ENCODE measurements around the gene MAGEA6. TPM values are rescaled to one million over a fixed set of nuclear protein-coding genes. Genes with fewer than 3 reads are reported as not detected.
"Not testable (repeated sequence)": the region's sequence is repeated elsewhere in the genome, so short reads cannot be mapped to it uniquely, and the experiment has no call there.

The MAGEA6 gene
- total RNA-seq, 1 donor: not detected

- H3K4me3 ChIP-seq (ENCODE audit: low read length); H3K4me1 ChIP-seq (ENCODE audit: insufficient read depth, low read length); H3K9me3 ChIP-seq (ENCODE audit: low read depth, low read length); H3K27me3 ChIP-seq (ENCODE audit: insufficient read depth, low read length): not testable (repeated sequence)
These were observed 15.5 kb downstream of the MAGEA6 start, which contains the start of gene MAGEA2 for GRCh38 chrX:152753686-152754650. Gene MAGEA2, minus strand, starts transcription at chrX:152753842. Its CDS starts 2,479 bp downstream, at chrX:152751363.

DNA sequence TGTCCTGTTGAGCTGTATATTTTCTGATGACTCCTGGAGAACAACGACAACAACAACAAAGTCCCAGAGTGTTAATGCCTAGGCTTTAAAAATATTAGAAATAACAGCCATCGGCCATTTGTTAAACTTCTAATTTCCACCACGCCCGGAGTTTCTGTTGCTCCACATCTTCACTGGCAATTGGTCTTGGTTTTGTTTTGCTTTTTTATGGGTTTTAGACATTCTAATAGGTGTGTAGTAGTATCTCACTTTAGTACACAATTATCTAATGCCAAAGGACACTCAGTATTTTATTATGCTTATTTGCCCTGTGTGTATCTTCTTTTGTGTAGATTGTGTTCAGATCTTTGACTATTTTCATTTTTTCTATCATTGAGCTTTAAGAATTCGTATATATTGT, 30.9 kb downstream of the MAGEA6 start:
- Histone ChIP-seq H3K4me1 (ENCODE audit: insufficient read depth, low read length) (no peaks in the 10 kb centered on the region), H3K27me3 (ENCODE audit: insufficient read depth, low read length) (no peaks in the 10 kb centered on the region), H3K9me3 (ENCODE audit: low read depth, low read length) (no peaks in the 10 kb centered on the region), H3K4me3 (ENCODE audit: low read length) (no peak overlapping the region)

- H3K9me3 ChIP-seq (ENCODE audit: low read depth, low read length); H3K4me3 ChIP-seq (ENCODE audit: low read length); H3K27me3 ChIP-seq (ENCODE audit: insufficient read depth, low read length); H3K4me1 ChIP-seq (ENCODE audit: insufficient read depth, low read length): not testable (repeated sequence)
These were observed 33.0 kb downstream of the MAGEA6 start for GRCh38 chrX:152736528-152736927.

DNA sequence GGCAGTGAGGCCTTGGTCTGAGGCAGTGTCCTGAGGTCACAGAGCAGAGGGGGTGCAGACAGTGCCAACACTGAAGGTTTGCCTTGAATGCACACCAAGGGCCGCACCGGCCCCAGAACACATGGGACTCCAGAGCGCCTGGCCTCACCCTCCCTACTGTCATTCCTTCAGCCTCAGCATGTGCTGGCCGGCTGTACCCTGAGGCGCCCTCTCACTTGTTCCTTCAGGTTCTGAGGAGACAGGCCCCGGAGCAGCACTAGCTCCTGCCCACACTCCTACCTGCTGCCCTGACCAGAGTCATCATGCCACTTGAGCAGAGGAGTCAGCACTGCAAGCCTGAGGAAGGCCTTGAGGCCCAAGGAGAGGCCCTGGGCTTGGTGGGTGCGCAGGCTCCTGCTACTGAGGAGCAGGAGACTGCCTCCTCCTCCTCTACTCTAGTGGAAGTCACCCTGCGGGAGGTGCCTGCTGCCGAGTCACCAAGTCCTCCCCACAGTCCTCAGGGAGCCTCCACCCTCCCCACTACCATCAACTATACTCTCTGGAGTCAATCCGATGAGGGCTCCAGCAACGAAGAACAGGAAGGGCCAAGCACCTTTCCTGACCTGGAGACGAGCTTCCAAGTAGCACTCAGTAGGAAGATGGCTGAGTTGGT, 33.5 kb downstream of the MAGEA6 start:
- H3K27me3 ChIP-seq (ENCODE audit: insufficient read depth, low read length): no peaks in the 10 kb centered on the region
- no peaks in the 10 kb centered on the region for H3K4me1 ChIP-seq (ENCODE audit: insufficient read depth, low read length)
- H3K4me3 ChIP-seq (ENCODE audit: low read length): no peak overlapping the region
- H3K9me3 ChIP-seq (ENCODE audit: low read depth, low read length): no peaks in the 10 kb centered on the region

- Histone ChIP-seq H3K4me1 (ENCODE audit: insufficient read depth, low read length) (no peaks in the 10 kb centered on the region), H3K27me3 (ENCODE audit: insufficient read depth, low read length) (no peaks in the 10 kb centered on the region), H3K9me3 (ENCODE audit: low read depth, low read length) (no peaks in the 10 kb centered on the region), H3K4me3 (ENCODE audit: low read length) (no peak overlapping the region)
These were observed 34.4 kb downstream of the MAGEA6 start for GRCh38 chrX:152735101-152735500.

DNA sequence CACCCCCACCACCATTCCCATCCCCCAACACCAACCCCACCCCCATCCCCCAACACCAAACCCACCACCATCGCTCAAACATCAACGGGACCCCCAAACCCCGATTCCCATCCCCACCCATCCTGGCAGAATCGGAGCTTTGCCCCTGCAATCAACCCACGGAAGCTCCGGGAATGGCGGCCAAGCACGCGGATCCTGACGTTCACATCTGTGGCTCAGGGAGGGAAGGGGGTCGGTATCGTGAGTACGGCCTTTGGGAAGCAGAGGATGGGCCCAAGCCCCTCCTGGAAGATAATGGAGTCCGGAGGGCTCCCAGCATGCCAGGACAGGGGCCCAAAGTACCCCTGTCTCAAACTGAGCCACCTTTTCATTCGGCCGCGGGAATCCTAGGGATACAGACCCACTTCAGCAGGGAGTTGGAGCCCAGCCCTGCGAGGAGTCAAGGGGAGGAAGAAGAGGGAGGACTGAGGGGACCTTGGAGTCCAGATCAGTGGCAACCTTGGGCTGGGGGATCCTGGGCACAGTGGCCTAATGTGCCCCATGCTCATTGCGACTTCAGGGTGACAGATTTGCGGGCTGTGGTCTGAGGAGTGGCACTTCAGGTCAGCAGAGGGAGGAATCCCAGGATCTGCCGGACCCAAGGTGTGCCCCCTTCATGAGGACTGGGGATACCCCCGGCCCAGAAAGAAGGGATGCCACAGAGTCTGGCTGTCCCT, 35.2 kb downstream of the MAGEA6 start:
- H3K9me3 ChIP-seq (ENCODE audit: low read depth, low read length); H3K27me3 ChIP-seq (ENCODE audit: insufficient read depth, low read length); H3K4me3 ChIP-seq (ENCODE audit: low read length); H3K4me1 ChIP-seq (ENCODE audit: insufficient read depth, low read length): not testable (repeated sequence)

DNA sequence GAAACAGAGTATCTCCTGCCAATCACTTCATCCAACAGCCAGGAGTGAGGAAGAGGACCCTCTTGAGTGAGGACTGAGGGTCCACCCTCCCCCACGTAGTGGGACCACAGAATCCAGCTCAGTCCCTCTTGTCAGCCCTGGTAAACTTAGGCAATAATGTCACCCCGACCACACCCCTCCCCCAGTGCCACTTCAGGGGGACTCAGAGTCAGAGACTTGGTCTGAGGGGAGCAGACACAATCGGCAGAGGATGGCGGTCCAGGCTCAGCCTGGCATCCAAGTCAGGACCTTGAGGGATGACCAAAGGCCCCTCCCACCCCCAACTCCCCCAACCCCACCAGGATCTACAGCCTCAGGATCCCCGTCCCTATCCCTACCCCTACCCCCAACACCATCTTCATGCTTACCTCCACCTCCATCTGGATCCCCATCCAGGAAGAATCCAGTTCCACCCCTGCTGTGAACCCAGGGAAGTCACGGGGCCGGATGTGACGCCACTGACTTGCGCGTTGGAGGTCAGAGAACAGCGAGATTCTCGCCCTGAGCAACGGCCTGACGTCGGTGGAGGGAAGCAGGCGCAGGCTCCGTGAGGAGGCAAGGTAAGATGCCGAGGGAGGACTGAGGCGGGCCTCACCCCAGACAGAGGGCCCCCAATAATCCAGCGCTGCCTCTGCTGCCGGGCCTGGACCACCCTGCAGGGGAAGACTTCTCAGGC, 36.1 kb downstream of the MAGEA6 start, which contains the start of the genes CSAG1 and MAGEA12:
Gene CSAG1 (minus strand): TSS at position 461 of the 715 bp plus-strand sequence. CDS start 1,261 bp downstream, outside the sequence.
Gene MAGEA12 (plus strand): TSS at position 497 of the 715 bp plus-strand sequence. CDS start 2,405 bp downstream, outside the sequence.
- H3K4me3 ChIP-seq (ENCODE audit: low read length): no peak within 1 kb of the TSS

DNA sequence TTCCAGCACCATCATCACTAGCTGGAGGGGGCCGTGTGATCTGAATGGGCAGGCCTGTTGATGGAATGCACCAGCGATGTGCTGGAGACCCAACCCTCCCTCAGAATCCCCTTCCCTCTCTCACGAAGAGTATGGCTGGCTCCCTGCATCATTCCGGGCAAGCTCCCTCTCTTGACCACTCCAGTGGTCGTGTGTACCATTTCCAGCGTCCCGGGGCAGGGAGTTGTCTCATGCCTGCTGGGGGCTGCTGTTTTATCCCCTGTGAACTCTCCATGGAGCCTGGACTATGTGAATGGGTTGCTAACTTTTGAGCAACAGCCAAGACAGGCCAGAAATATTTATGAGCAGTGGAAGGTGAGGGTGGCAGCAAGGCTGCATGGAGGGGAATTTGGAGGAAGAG, 44.1 kb downstream of the MAGEA6 start:
- Histone ChIP-seq H3K4me3 (ENCODE audit: low read length) (no peak overlapping the region), H3K9me3 (ENCODE audit: low read depth, low read length) (no peaks in the 10 kb centered on the region), H3K4me1 (ENCODE audit: insufficient read depth, low read length) (no peaks in the 10 kb centered on the region)

More for the DNA sequence above, 36.1 kb downstream of the MAGEA6 start, which contains the start of the genes CSAG1 and MAGEA12:
- H3K4me1 ChIP-seq (ENCODE audit: insufficient read depth, low read length): no peaks in the 10 kb centered on the region
- no peaks in the 10 kb centered on the region for H3K9me3 ChIP-seq (ENCODE audit: low read depth, low read length)
- no peaks in the 10 kb centered on the region for H3K27me3 ChIP-seq (ENCODE audit: insufficient read depth, low read length)

More for the DNA sequence above, 44.1 kb downstream of the MAGEA6 start:
- no peaks in the 10 kb centered on the region for H3K27me3 ChIP-seq (ENCODE audit: insufficient read depth, low read length)

Other genes starting within 250 kb of the MAGEA6 start
- under 0.01 TPM for gene GABRQ, start 131.8 kb downstream of the MAGEA6 start, total RNA-seq
- gene MAGEA3, start 70.9 kb downstream of the MAGEA6 start, total RNA-seq: not detected
- not detected for gene CSAG2, start 60.4 kb downstream of the MAGEA6 start, total RNA-seq
- 0.10 TPM for gene MAGEA2B, start 55.1 kb downstream of the MAGEA6 start, total RNA-seq
- gene CSAG1, start 36.0 kb downstream of the MAGEA6 start, total RNA-seq: not detected
- not detected for gene MAGEA12, start 35.9 kb downstream of the MAGEA6 start, total RNA-seq
- gene MAGEA2, start 15.8 kb downstream of the MAGEA6 start, total RNA-seq: not detected
- gene CSAG3, start 10.5 kb downstream of the MAGEA6 start, total RNA-seq: not detected
- 9.7 TPM for gene CETN2, start 61.1 kb upstream of the MAGEA6 start, total RNA-seq
- 2.7 TPM for gene NSDHL, start 61.4 kb upstream of the MAGEA6 start, total RNA-seq
- gene ZNF185, start 128.4 kb upstream of the MAGEA6 start, total RNA-seq: 24.9 TPM
- not detected for gene PNMA5, start 224.4 kb upstream of the MAGEA6 start, total RNA-seq